ENCODE data around the gene ADCY3.
"Not testable (repeated sequence)": the region's sequence is repeated elsewhere in the genome, so short reads cannot be mapped to it uniquely, and the experiment has no call there.

The ADCY3 gene

GRCh38 chr2:24809316-24810007, 110.6 kb downstream of the ADCY3 start:
- DNase-seq (ENCODE audit: low read depth) = no peak

- DNase-seq (ENCODE audit: low read depth) = no peak
Measured at GRCh38 chr2:24806661-24807036, 113.4 kb downstream of the ADCY3 start.

GRCh38 chr2:24805811-24806660, 114.0 kb downstream of the ADCY3 start:
- DNase-seq (ENCODE audit: low read depth) = not testable (repeated sequence)

GRCh38 chr2:24800487-24800886, 119.5 kb downstream of the ADCY3 start:
- DNase-seq (ENCODE audit: low read depth) = not testable (repeated sequence)

GRCh38 chr2:24797644-24798043, 122.4 kb downstream of the ADCY3 start:
- no peak for DNase-seq (ENCODE audit: low read depth)

- DNase-seq (ENCODE audit: low read depth) = no peak
Measured at GRCh38 chr2:24793761-24794435, 126.1 kb downstream of the ADCY3 start.

GRCh38 chr2:24792874-24793760, 126.9 kb downstream of the ADCY3 start, which contains the start of the genes CENPO and PTRHD1:
CENPO (plus strand) TSS chr2:24793425; CDS start chr2:24793920, 495 bp downstream.
PTRHD1 (minus strand) TSS chr2:24793391; CDS start chr2:24793377, 14 bp downstream.
- peak; percentile 90 for DNase-seq (ENCODE audit: low read depth)

- no peak for DNase-seq (ENCODE audit: low read depth)
Measured at GRCh38 chr2:24792542-24792873, 127.5 kb downstream of the ADCY3 start.

- DNase-seq (ENCODE audit: low read depth) = no peak
Measured at GRCh38 chr2:24791452-24791851, 128.6 kb downstream of the ADCY3 start.

GRCh38 chr2:24788816-24789215, 131.2 kb downstream of the ADCY3 start:
- DNase-seq (ENCODE audit: low read depth) = no peak

- DNase-seq (ENCODE audit: low read depth) = no peak
Measured at GRCh38 chr2:24787532-24787931, 132.5 kb downstream of the ADCY3 start.

GRCh38 chr2:24785671-24786321, 134.2 kb downstream of the ADCY3 start:
- DNase-seq (ENCODE audit: low read depth) = no peak

GRCh38 chr2:24783641-24784040, 136.4 kb downstream of the ADCY3 start:
- no peak for DNase-seq (ENCODE audit: low read depth)

GRCh38 chr2:24779116-24779515, 140.9 kb downstream of the ADCY3 start:
- no peak for DNase-seq (ENCODE audit: low read depth)

- DNase-seq (ENCODE audit: low read depth) = no peak
Measured at GRCh38 chr2:24774373-24774772, 145.7 kb downstream of the ADCY3 start.

GRCh38 chr2:24771764-24772586, 148.1 kb downstream of the ADCY3 start:
- no peak for DNase-seq (ENCODE audit: low read depth)

- DNase-seq (ENCODE audit: low read depth) = no peak
Measured at GRCh38 chr2:24771061-24771460, 149.0 kb downstream of the ADCY3 start.
